HL-60 (cell line): Measurements from ENCODE around the gene INSYN1.
"Not testable (repeated sequence)": the region's sequence is repeated elsewhere in the genome, so short reads cannot be mapped to it uniquely, and the experiment has no call there.

ENCODE experiments used
- DNase-seq, 2 experiments: peaks; one replicate each; pipeline ENCODE4 v3.0.0-alpha.2; 2010 to 2020; ENCODE audit warnings: low read depth in 1 of 2, low spot score in 1 of 2
- H3K27ac ChIP-seq: fragments of 250-450 bp; sonication (Bioruptor Pico); replicated peaks from 2 replicates; pipeline ENCODE4 v1.5.1; 2020; ENCODE audit warnings: mild to moderate bottlenecking, moderate library complexity
- H3K27me3 ChIP-seq: fragments of 250-450 bp; sonication (Bioruptor Pico); 2 replicates; pipeline ENCODE4 v1.5.1; 2021; ENCODE audit warnings: mild to moderate bottlenecking, moderate library complexity; ENCODE audit not compliant: insufficient read depth, poor library complexity, severe bottlenecking
- H3K4me3 ChIP-seq: replicated peaks from 2 replicates; pipeline ENCODE4 v1.5.1; 2011; ENCODE audit warnings: mild to moderate bottlenecking, control low read depth, low read length; ENCODE audit not compliant: insufficient read depth
- GABPA ChIP-seq: IDR thresholded peaks from 2 replicates; pipeline ENCODE4 v1.6.1; 2012; ENCODE audit warnings: low read depth
- POLR2AphosphoS5 ChIP-seq: IDR thresholded peaks from 2 replicates; pipeline ENCODE4 v1.6.1; 2012; ENCODE audit warnings: low read depth
- SPI1 ChIP-seq: IDR thresholded peaks from 2 replicates; pipeline ENCODE4 v1.6.1; 2012; ENCODE audit warnings: low read depth, mild to moderate bottlenecking, borderline replicate concordance
- TF ChIP-seq, protein P1 (sequence below): IDR thresholded peaks from one replicate; pipeline ENCODE4 v1.5.1; 2011; ENCODE audit warnings: low read length, control low read depth, inconsistent platforms; ENCODE audit not compliant: insufficient read depth
- TF ChIP-seq, protein P2 (sequence below): IDR thresholded peaks from 2 replicates; pipeline ENCODE4 v1.6.1; 2012; ENCODE audit warnings: low read depth; ENCODE audit not compliant: insufficient replicate concordance

Gene INSYN1

DNA sequence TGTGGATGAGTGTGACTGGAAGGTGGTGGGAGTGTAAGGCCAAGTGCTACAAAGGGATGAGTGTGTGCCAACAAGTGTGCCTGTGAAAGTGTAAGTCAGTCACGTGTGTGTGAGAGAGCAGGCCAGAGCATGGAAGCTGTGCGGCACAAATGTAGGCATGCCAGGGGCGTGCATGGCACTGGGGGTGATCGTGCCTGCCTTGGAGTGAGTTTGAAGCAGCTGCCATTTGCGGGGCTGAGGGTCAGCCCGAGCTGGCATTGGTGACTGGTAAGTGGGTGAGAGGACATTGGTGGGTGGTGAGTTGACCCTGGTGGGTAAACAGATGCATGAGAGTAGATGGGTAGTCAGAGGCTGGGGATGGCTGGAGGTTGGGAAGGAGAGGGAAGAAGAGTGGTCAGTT is 44.5 kb downstream of the INSYN1 start:
- Histone ChIP-seq H3K27ac (no peak overlapping the region), H3K27me3 (no peaks in the 10 kb centered on the region), H3K4me3 (no peak overlapping the region)
- TF ChIP-seq, protein P1, sequence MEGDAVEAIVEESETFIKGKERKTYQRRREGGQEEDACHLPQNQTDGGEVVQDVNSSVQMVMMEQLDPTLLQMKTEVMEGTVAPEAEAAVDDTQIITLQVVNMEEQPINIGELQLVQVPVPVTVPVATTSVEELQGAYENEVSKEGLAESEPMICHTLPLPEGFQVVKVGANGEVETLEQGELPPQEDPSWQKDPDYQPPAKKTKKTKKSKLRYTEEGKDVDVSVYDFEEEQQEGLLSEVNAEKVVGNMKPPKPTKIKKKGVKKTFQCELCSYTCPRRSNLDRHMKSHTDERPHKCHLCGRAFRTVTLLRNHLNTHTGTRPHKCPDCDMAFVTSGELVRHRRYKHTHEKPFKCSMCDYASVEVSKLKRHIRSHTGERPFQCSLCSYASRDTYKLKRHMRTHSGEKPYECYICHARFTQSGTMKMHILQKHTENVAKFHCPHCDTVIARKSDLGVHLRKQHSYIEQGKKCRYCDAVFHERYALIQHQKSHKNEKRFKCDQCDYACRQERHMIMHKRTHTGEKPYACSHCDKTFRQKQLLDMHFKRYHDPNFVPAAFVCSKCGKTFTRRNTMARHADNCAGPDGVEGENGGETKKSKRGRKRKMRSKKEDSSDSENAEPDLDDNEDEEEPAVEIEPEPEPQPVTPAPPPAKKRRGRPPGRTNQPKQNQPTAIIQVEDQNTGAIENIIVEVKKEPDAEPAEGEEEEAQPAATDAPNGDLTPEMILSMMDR = no peak
- TF ChIP-seq SPI1 (no peak), POLR2AphosphoS5 (no peak), GABPA (no peak)
- TF ChIP-seq, protein P2, sequence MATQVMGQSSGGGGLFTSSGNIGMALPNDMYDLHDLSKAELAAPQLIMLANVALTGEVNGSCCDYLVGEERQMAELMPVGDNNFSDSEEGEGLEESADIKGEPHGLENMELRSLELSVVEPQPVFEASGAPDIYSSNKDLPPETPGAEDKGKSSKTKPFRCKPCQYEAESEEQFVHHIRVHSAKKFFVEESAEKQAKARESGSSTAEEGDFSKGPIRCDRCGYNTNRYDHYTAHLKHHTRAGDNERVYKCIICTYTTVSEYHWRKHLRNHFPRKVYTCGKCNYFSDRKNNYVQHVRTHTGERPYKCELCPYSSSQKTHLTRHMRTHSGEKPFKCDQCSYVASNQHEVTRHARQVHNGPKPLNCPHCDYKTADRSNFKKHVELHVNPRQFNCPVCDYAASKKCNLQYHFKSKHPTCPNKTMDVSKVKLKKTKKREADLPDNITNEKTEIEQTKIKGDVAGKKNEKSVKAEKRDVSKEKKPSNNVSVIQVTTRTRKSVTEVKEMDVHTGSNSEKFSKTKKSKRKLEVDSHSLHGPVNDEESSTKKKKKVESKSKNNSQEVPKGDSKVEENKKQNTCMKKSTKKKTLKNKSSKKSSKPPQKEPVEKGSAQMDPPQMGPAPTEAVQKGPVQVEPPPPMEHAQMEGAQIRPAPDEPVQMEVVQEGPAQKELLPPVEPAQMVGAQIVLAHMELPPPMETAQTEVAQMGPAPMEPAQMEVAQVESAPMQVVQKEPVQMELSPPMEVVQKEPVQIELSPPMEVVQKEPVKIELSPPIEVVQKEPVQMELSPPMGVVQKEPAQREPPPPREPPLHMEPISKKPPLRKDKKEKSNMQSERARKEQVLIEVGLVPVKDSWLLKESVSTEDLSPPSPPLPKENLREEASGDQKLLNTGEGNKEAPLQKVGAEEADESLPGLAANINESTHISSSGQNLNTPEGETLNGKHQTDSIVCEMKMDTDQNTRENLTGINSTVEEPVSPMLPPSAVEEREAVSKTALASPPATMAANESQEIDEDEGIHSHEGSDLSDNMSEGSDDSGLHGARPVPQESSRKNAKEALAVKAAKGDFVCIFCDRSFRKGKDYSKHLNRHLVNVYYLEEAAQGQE = no peak
- no peak for DNase-seq

DNA sequence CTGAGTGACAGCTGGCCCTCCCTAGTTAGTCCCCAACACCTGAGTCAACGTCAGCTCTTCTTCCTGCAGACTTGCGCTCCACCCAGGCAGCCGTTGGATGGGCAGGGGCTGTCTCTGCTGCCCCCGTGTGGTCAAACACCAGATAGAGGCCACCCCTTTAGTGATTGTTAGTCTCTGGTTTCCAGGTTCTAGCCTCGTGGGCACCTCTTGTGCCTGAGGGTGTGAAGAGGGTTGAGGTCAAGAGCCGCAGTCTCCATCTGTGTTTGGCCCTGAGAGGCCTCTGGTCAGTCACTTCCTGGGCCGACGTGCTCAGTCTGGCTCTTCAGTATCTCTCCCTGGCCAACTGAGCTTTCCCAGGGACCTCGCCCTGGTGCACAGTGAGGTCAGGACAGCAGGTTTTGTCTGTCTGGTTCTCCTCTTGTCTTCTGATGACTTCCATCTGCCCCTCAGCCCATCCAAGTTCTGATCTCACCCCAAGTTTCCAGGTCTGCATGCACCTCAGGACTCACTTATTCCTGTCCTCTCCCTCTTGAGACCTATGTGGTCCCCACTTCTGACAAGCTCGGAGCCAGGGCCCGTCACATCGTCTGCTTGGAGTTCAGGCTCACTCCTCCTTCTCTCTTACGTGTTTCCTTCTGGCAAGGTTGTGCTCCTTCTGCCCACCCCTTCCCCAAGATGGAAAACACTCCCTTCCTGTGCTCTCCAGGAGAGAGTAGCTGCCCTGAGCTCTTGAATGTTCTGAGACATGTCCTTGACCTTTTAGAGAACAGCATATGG is 48.1 kb downstream of the INSYN1 start:
- H3K27ac ChIP-seq = no peak overlapping the region
- H3K4me3 ChIP-seq = no peak overlapping the region
- DNase-seq = peak; percentile 31 to 59
- no peak for TF ChIP-seq GABPA
- TF ChIP-seq, protein P2 = no peak
- TF ChIP-seq SPI1 = no peak
- TF ChIP-seq, protein P1 = peak; percentile 63
- TF ChIP-seq POLR2AphosphoS5 = no peak
- no peaks in the 10 kb centered on the region for H3K27me3 ChIP-seq

DNA sequence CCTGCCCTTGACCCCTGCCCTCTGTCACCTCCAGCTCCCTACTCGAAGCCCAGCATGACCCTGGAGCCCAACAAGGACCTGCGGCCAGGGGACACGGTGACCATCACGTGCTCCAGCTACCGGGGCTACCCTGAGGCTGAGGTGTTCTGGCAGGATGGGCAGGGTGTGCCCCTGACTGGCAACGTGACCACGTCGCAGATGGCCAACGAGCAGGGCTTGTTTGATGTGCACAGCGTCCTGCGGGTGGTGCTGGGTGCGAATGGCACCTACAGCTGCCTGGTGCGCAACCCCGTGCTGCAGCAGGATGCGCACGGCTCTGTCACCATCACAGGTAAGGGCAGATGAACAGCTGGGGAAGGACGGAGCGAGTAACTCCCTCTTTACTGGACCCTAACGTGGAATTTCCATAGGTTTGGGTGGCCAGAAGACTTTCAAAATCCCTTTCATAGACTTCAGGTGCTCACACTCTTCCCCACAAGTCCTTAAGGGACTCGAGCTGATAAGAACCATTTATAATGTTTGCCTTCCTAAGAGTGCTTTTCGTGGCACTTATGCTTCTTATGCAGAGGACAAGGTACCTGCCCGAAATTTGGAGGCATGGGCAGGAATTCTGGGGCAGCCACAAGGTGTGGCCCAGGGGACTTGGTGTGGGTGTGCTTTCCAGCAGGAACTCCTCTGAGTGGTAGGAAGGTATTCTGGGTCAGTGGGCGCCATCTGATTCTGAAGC is 48.8 kb downstream of the INSYN1 start:
- H3K27ac ChIP-seq, H3K27me3 ChIP-seq, H3K4me3 ChIP-seq, DNase-seq: not testable (repeated sequence)

DNA sequence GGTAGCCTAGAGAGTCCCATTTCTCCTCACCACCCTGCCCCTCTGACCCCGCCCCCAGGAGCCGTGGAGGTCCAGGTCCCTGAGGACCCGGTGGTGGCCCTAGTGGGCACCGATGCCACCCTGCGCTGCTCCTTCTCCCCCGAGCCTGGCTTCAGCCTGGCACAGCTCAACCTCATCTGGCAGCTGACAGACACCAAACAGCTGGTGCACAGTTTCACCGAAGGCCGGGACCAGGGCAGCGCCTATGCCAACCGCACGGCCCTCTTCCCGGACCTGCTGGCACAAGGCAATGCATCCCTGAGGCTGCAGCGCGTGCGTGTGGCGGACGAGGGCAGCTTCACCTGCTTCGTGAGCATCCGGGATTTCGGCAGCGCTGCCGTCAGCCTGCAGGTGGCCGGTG is 49.5 kb downstream of the INSYN1 start:
- H3K27ac ChIP-seq, DNase-seq, H3K4me3 ChIP-seq, H3K27me3 ChIP-seq: not testable (repeated sequence)

DNA sequence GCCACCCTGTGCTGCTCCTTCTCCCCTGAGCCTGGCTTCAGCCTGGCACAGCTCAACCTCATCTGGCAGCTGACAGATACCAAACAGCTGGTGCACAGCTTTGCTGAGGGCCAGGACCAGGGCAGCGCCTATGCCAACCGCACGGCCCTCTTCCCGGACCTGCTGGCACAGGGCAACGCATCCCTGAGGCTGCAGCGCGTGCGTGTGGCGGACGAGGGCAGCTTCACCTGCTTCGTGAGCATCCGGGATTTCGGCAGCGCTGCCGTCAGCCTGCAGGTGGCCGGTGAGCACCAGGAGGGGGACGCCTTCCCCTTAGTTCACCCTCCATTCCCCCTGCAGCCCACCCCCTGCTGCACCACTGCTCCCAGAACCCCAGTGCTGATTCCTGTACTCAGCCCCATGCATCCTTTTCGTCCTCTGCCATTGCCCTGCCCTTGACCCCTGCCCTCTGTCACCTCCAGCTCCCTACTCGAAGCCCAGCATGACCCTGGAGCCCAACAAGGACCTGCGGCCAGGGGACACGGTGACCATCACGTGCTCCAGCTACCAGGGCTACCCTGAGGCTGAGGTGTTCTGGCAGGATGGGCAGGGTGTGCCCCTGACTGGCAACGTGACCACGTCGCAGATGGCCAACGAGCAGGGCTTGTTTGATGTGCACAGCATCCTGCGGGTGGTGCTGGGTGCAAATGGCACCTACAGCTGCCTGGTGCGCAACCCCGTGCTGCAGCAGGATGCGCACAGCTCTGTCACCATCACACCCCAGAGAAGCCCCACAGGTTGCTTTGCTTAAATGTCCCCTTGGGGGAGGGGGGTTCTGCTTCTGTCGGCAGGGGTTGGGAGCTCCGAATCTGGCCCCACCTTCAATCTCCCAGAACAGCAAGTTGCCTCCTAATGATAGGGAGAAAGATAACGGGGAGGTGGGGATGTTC is 50.6 kb downstream of the INSYN1 start:
- DNase-seq, H3K27ac ChIP-seq, H3K4me3 ChIP-seq, H3K27me3 ChIP-seq: not testable (repeated sequence)
